Measurements from ENCODE around the gene RCBTB1.

DNA sequence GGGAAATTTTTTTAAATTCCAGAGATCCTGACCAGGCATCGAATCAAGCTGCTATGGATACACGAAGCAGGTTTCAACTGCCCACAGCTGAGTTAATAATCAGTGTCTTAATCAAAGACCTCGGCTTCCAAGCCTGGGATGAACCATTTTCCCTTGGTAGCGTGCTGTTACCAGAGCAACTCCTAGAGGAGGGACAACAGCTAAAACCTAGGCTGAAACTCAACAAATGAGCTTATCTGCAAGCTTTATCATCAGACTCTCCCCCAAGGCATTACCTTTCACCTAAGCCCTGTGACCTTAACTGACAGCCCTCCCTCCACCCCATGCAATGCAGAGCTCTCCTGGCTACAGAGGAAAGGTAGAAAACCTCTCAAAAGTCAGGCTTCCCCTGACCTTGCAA lies 39.7 kb downstream of the RCBTB1 start:
- TF ChIP-seq POLR2A (IDR thresholded peaks at IDR 0.05; ENCODE audit: low read length): no peak
- TF ChIP-seq GATA1 (IDR thresholded peaks at IDR 0.05; ENCODE audit: low read depth, low read length): no peak
